Measurements from ENCODE around the gene IFITM1.

GRCh38 chr11:295351-296170, 18.3 kb upstream of the IFITM1 start:
- TF ChIP-seq POLR2AphosphoS5 (IDR thresholded peaks at IDR 0.05; ENCODE audit: insufficient read depth in 1 of 2, low read depth in 1 of 2) (no peak), CTCF (IDR thresholded peaks at IDR 0.05) (no peak), POLR2A (IDR thresholded peaks at IDR 0.05) (no peak)

Measured in vagina (tissue), 2 donors.